ENCODE data around the gene FHIT.

FHIT gene

GRCh38 chr3:59820352-59820934 is 1430.8 kb downstream of the FHIT start:
- Histone ChIP-seq H3K27ac (ENCODE audit: low read length) (no peak overlapping the region), H3K4me3 (ENCODE audit: low read length) (no peak overlapping the region), H3K9me3 (ENCODE audit: insufficient read depth, low read length) (no peaks in the 10 kb centered on the region), H3K4me1 (ENCODE audit: low read length) (no peaks in the 10 kb centered on the region), H3K36me3 (replicated peaks; ENCODE audit: low read depth, low read length) (no peaks in the 10 kb centered on the region), H3K79me2 (ENCODE audit: low read length) (no peaks in the 10 kb centered on the region), H3K9ac (ENCODE audit: low read length) (no peak overlapping the region), H2AFZ (ENCODE audit: low read depth, low read length) (no peak overlapping the region), H4K20me1 (ENCODE audit: insufficient read depth, low read length) (no peaks in the 10 kb centered on the region), H3K27me3 (ENCODE audit: low read depth, low read length) (no peaks in the 10 kb centered on the region), H3K4me2 (ENCODE audit: low read length) (no peak overlapping the region)
- TF ChIP-seq EZH2phosphoT487 (IDR thresholded peaks at IDR 0.05; ENCODE audit: low read depth) (no peak), CTCF (IDR thresholded peaks at IDR 0.05; ENCODE audit: low read depth, low read length) (no peak)

GRCh38 chr3:59818919-59819300 is 1432.3 kb downstream of the FHIT start:
- Histone ChIP-seq H3K27me3 (ENCODE audit: low read depth, low read length) (no peaks in the 10 kb centered on the region), H3K9me3 (ENCODE audit: insufficient read depth, low read length) (no peaks in the 10 kb centered on the region), H4K20me1 (ENCODE audit: insufficient read depth, low read length) (no peaks in the 10 kb centered on the region), H3K79me2 (ENCODE audit: low read length) (no peaks in the 10 kb centered on the region), H3K4me2 (ENCODE audit: low read length) (no peak overlapping the region), H3K9ac (ENCODE audit: low read length) (no peak overlapping the region), H3K36me3 (replicated peaks; ENCODE audit: low read depth, low read length) (no peaks in the 10 kb centered on the region), H3K4me3 (ENCODE audit: low read length) (no peak overlapping the region), H3K4me1 (ENCODE audit: low read length) (no peaks in the 10 kb centered on the region), H3K27ac (ENCODE audit: low read length) (no peak overlapping the region), H2AFZ (ENCODE audit: low read depth, low read length) (no peak overlapping the region)
- no peak for TF ChIP-seq CTCF (IDR thresholded peaks at IDR 0.05; ENCODE audit: low read depth, low read length)
- TF ChIP-seq EZH2phosphoT487 (IDR thresholded peaks at IDR 0.05; ENCODE audit: low read depth) = no peak

- TF ChIP-seq EZH2phosphoT487 (IDR thresholded peaks at IDR 0.05; ENCODE audit: low read depth) = no peak
- no peak for TF ChIP-seq CTCF (IDR thresholded peaks at IDR 0.05; ENCODE audit: low read depth, low read length)
- Histone ChIP-seq H3K27me3 (ENCODE audit: low read depth, low read length) (no peaks in the 10 kb centered on the region), H3K9me3 (ENCODE audit: insufficient read depth, low read length) (no peaks in the 10 kb centered on the region), H2AFZ (ENCODE audit: low read depth, low read length) (no peak overlapping the region), H3K79me2 (ENCODE audit: low read length) (no peaks in the 10 kb centered on the region), H3K4me3 (ENCODE audit: low read length) (no peak overlapping the region), H3K27ac (ENCODE audit: low read length) (no peak overlapping the region), H4K20me1 (ENCODE audit: insufficient read depth, low read length) (no peaks in the 10 kb centered on the region), H3K9ac (ENCODE audit: low read length) (no peak overlapping the region), H3K36me3 (replicated peaks; ENCODE audit: low read depth, low read length) (no peaks in the 10 kb centered on the region), H3K4me1 (ENCODE audit: low read length) (no peaks in the 10 kb centered on the region), H3K4me2 (ENCODE audit: low read length) (no peak overlapping the region)
Measured at GRCh38 chr3:59818033-59818918, 1433.0 kb downstream of the FHIT start.

- Histone ChIP-seq H3K4me1 (ENCODE audit: low read length) (no peaks in the 10 kb centered on the region), H3K4me3 (ENCODE audit: low read length) (no peak overlapping the region), H2AFZ (ENCODE audit: low read depth, low read length) (no peak overlapping the region)
Measured at GRCh38 chr3:59817511-59817910, 1433.7 kb downstream of the FHIT start.

More at GRCh38 chr3:59817511-59817910, 1433.7 kb downstream of the FHIT start:
- Histone ChIP-seq H3K4me2 (ENCODE audit: low read length) (no peak overlapping the region), H4K20me1 (ENCODE audit: insufficient read depth, low read length) (no peaks in the 10 kb centered on the region), H3K27ac (ENCODE audit: low read length) (no peak overlapping the region), H3K9me3 (ENCODE audit: insufficient read depth, low read length) (no peaks in the 10 kb centered on the region), H3K79me2 (ENCODE audit: low read length) (no peaks in the 10 kb centered on the region), H3K36me3 (replicated peaks; ENCODE audit: low read depth, low read length) (no peaks in the 10 kb centered on the region), H3K27me3 (ENCODE audit: low read depth, low read length) (no peaks in the 10 kb centered on the region), H3K9ac (ENCODE audit: low read length) (no peak overlapping the region)
- no peak for TF ChIP-seq EZH2phosphoT487 (IDR thresholded peaks at IDR 0.05; ENCODE audit: low read depth)
- TF ChIP-seq CTCF (IDR thresholded peaks at IDR 0.05; ENCODE audit: low read depth, low read length) = no peak
